NCI-H187 treated with DMSO at 0.1 percent for 48 hours (cell line): Measurements from ENCODE around the gene TKFC.
"Not testable (repeated sequence)": the region's sequence is repeated elsewhere in the genome, so short reads cannot be mapped to it uniquely, and the experiment has no call there.

Experiments
- DNase-seq: peaks from one replicate; lab custom pipeline; 2025; lab: John Stamatoyannopoulos, UW

The TKFC gene

GRCh38 chr11:61369372-61370348, 36.6 kb downstream of the TKFC start:
- no peak for DNase-seq

- no peak for DNase-seq
These were observed 37.4 kb downstream of the TKFC start for GRCh38 chr11:61370349-61371005.

GRCh38 chr11:61372659-61373420, 39.8 kb downstream of the TKFC start:
- no peak for DNase-seq

- DNase-seq, result no peak
These were observed 42.7 kb downstream of the TKFC start for GRCh38 chr11:61375761-61376108.

GRCh38 chr11:61377461-61378160, 44.6 kb downstream of the TKFC start:
- DNase-seq, result no peak

- DNase-seq, result no peak
These were observed 45.8 kb downstream of the TKFC start for GRCh38 chr11:61378713-61379313.

- DNase-seq, result no peak
These were observed 47.9 kb downstream of the TKFC start for GRCh38 chr11:61380884-61381283.

- not testable (repeated sequence) for DNase-seq
These were observed 50.8 kb downstream of the TKFC start for GRCh38 chr11:61383859-61384258.

- no peak for DNase-seq
These were observed 51.5 kb downstream of the TKFC start for GRCh38 chr11:61384271-61385242.

GRCh38 chr11:61390161-61390560, 57.1 kb downstream of the TKFC start:
- no peak for DNase-seq

GRCh38 chr11:61392981-61393595, 60.1 kb downstream of the TKFC start:
- DNase-seq, result no peak
